ENCODE results near the gene PDILT.

GRCh38 chr16:20322696-20323095 is 81.8 kb downstream of the PDILT start:
- TF ChIP-seq TAF1 (IDR thresholded peaks at IDR 0.05; ENCODE audit: low read depth, low read length) (no peak), POLR2AphosphoS5 (IDR thresholded peaks at IDR 0.05; ENCODE audit: low read depth, low read length) (no peak), SPI1 (IDR thresholded peaks at IDR 0.05; ENCODE audit: low read depth, low read length) (no peak), POLR2A (IDR thresholded peaks at IDR 0.05; ENCODE audit: low read depth, low read length) (no peak)

Measured in GM12891 (cell line).